Measurements from ENCODE around the gene PHLDA1. TPM values are rescaled to one million over a fixed set of nuclear protein-coding genes. Genes with fewer than 3 reads are reported as not detected.

The PHLDA1 gene
- total and polyA plus RNA-seq, 2 donors (not counting 1 experiment from before 2014, with no cell fraction given), result 1.0 to 1.7 TPM

DNA sequence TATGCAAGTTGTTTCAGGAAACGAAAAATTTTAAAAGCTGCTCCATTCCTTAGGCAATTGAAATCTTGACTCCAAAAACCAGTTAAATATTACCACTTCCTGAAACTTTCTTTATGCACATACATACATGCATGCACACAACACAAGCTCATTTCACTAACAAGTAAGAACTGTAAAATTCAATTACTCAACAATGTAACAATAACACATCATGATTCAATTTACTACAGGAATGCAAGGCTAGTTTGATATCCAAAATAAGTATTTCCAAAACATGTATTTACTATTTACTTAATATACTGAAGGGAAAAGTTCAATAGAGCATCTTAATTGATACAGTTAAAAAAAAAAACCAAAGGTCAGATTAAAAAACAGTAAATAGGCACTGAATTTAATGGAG lies 33.3 kb upstream of the PHLDA1 start:
- Histone ChIP-seq H3K9me3 (ENCODE audit: control extremely low read depth in 1 of 3, control insufficient read depth in 2 of 3, insufficient read depth in 1 of 3, low read length in 2 of 3) (peaks cover 0 to 14% (median 9%) of the 10 kb centered on the region in 3 donors), H3K4me3 (ENCODE audit: control extremely low read depth in 1 of 5, extremely low read depth in 1 of 5, insufficient read depth in 1 of 5, low read depth in 2 of 5, low read length in 4 of 5) (no peak overlapping the region), H4K20me1 (ENCODE audit: control insufficient read depth, insufficient read depth, low read length, poor library complexity, severe bottlenecking) (peaks cover 28% of the 10 kb centered on the region), H3K27me3 (replicated peaks in 1 of 4; ENCODE audit: control extremely low read depth in 1 of 4, control insufficient read depth in 3 of 4, insufficient read depth in 4 of 4, low read length in 3 of 4) (no peaks in the 10 kb centered on the region), H3K27ac (ENCODE audit: low read length in 2 of 2) (no peak overlapping the region), H3K36me3 (replicated peaks in 1 of 2; ENCODE audit: control extremely low read depth in 1 of 2, control insufficient read depth in 1 of 2, extremely low read depth in 1 of 2, insufficient read depth in 2 of 2, low read length in 1 of 2) (peaks cover 14 to 75% of the 10 kb centered on the region in 2 experiments), H3K4me1 (ENCODE audit: control insufficient read depth in 2 of 2, insufficient read depth in 2 of 2, low read length in 2 of 2) (no peaks in the 10 kb centered on the region), H3K79me2 (ENCODE audit: control insufficient read depth, insufficient read depth, low read length) (peaks cover 65% of the 10 kb centered on the region), H3K9ac (ENCODE audit: low read length) (no peak overlapping the region), H3K4me2 (replicated peaks; ENCODE audit: low read depth, low read length, poor library complexity, severe bottlenecking) (no peak overlapping the region), H2AFZ (ENCODE audit: insufficient read depth, low read depth, low read length, poor library complexity, severe bottlenecking) (no peak overlapping the region)
- no peak for TF ChIP-seq EZH2 (IDR thresholded peaks at IDR 0.05; ENCODE audit: borderline replicate concordance, insufficient read depth, low read depth, low read length, poor library complexity, severe bottlenecking)
- TF ChIP-seq, protein P1, sequence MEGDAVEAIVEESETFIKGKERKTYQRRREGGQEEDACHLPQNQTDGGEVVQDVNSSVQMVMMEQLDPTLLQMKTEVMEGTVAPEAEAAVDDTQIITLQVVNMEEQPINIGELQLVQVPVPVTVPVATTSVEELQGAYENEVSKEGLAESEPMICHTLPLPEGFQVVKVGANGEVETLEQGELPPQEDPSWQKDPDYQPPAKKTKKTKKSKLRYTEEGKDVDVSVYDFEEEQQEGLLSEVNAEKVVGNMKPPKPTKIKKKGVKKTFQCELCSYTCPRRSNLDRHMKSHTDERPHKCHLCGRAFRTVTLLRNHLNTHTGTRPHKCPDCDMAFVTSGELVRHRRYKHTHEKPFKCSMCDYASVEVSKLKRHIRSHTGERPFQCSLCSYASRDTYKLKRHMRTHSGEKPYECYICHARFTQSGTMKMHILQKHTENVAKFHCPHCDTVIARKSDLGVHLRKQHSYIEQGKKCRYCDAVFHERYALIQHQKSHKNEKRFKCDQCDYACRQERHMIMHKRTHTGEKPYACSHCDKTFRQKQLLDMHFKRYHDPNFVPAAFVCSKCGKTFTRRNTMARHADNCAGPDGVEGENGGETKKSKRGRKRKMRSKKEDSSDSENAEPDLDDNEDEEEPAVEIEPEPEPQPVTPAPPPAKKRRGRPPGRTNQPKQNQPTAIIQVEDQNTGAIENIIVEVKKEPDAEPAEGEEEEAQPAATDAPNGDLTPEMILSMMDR (IDR thresholded peaks at IDR 0.05), result no peak
- WGBS (ENCODE audit: insufficient coverage), result no CpG with 5 or more reads among the region's 1 CpG
- no peak overlapping the region for H3K27ac Mint-ChIP-seq
- ATAC-seq (ENCODE audit: low read depth), result no peak
- H3K4me1 Mint-ChIP-seq, result peaks cover 12% of the 10 kb centered on the region
- H3K27me3 Mint-ChIP-seq, result no peaks in the 10 kb centered on the region
- POLR2A ChIA-PET, result no interaction called here
- no peak overlapping the region for H3K4me3 Mint-ChIP-seq
- no peak for DNase-seq
- intact Hi-C loops (cut with micrococcal nuclease), result no loop called here
- CTCF ChIA-PET, result no interaction called here
- peaks cover 3% of the 10 kb centered on the region for H3K9me3 Mint-ChIP-seq (ENCODE audit: insufficient read depth)

DNA sequence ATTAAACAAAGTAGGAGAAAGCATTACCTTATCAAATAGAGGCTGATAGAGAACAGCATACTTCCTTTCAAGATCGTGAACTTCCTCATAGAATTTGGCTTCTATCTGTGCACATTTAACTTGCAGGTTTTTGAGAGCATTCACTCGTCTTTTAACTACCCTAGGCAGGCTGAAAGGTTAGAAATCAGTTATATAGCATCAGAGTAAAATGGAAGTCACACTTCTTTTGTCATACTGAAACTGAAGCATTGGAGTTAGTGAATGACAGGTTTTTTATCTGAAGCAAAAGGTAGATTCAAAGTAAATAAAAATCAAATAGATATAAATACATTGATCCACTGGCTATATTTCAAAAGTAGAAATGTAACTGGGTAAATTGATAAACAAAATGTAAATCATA lies 28.5 kb upstream of the PHLDA1 start:
- H3K27ac ChIP-seq (ENCODE audit: low read length in 2 of 2), result no peak overlapping the region
- DNase-seq, result no peak
- H3K36me3 ChIP-seq (replicated peaks in 1 of 2; ENCODE audit: control extremely low read depth in 1 of 2, control insufficient read depth in 1 of 2, extremely low read depth in 1 of 2, insufficient read depth in 2 of 2, low read length in 1 of 2), result peaks cover 8 to 84% of the 10 kb centered on the region in 2 experiments
- no peak overlapping the region for H3K4me2 ChIP-seq (replicated peaks; ENCODE audit: low read depth, low read length, poor library complexity, severe bottlenecking)
- H3K4me1 ChIP-seq (ENCODE audit: control insufficient read depth in 2 of 2, insufficient read depth in 2 of 2, low read length in 2 of 2), result no peaks in the 10 kb centered on the region
- no peak overlapping the region for H3K4me3 ChIP-seq (ENCODE audit: control extremely low read depth in 1 of 5, extremely low read depth in 1 of 5, insufficient read depth in 1 of 5, low read depth in 2 of 5, low read length in 4 of 5)
- no peaks in the 10 kb centered on the region for H3K27me3 Mint-ChIP-seq
- H3K9me3 Mint-ChIP-seq (ENCODE audit: insufficient read depth), result peaks cover 3% of the 10 kb centered on the region
- intact Hi-C loops (cut with micrococcal nuclease), result no loop called here
- ChIA-PET CTCF (no interaction called here), POLR2A (no interaction called here)
- no peak overlapping the region for H3K4me3 Mint-ChIP-seq
- WGBS (ENCODE audit: insufficient coverage), result no CpG with 5 or more reads among the region's 2 CpGs
- H2AFZ ChIP-seq (ENCODE audit: insufficient read depth, low read depth, low read length, poor library complexity, severe bottlenecking), result no peak overlapping the region
- peaks cover 26% of the 10 kb centered on the region for H4K20me1 ChIP-seq (ENCODE audit: control insufficient read depth, insufficient read depth, low read length, poor library complexity, severe bottlenecking)
- peaks cover 0 to 5% (median 3%) of the 10 kb centered on the region in 3 donors for H3K9me3 ChIP-seq (ENCODE audit: control extremely low read depth in 1 of 3, control insufficient read depth in 2 of 3, insufficient read depth in 1 of 3, low read length in 2 of 3)
- peaks cover 26% of the 10 kb centered on the region for H3K79me2 ChIP-seq (ENCODE audit: control insufficient read depth, insufficient read depth, low read length)
- ATAC-seq (ENCODE audit: low read depth), result no peak
- no peak overlapping the region for H3K27ac Mint-ChIP-seq
- TF ChIP-seq EZH2 (IDR thresholded peaks at IDR 0.05; ENCODE audit: borderline replicate concordance, insufficient read depth, low read depth, low read length, poor library complexity, severe bottlenecking), result no peak
- TF ChIP-seq, protein P1 (IDR thresholded peaks at IDR 0.05), result no peak
- no peaks in the 10 kb centered on the region for H3K27me3 ChIP-seq (replicated peaks in 1 of 4; ENCODE audit: control extremely low read depth in 1 of 4, control insufficient read depth in 3 of 4, insufficient read depth in 4 of 4, low read length in 3 of 4)
- H3K9ac ChIP-seq (ENCODE audit: low read length), result no peak overlapping the region
- H3K4me1 Mint-ChIP-seq, result peaks cover 2% of the 10 kb centered on the region
